HG02798 (cell line): Measurements from ENCODE around the gene XCL2.
"Not testable (repeated sequence)": the region's sequence is repeated elsewhere in the genome, so short reads cannot be mapped to it uniquely, and the experiment has no call there.

Experiments
- ATAC-seq: cut with Tn5 transposase; IDR thresholded peaks from one replicate; pipeline ENCODE4 v1.9.1; 2021; ENCODE audit warnings: mild to moderate bottlenecking; ENCODE audit not compliant: unreplicated experiment, poor library complexity

XCL2 gene, protein sequence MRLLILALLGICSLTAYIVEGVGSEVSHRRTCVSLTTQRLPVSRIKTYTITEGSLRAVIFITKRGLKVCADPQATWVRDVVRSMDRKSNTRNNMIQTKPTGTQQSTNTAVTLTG

GRCh38 chr1:168543840-168544498 is at the start of gene XCL2:
Gene XCL2 (minus strand): TSS chr1:168543997. CDS start chr1:168543964, 33 bp downstream.
- ATAC-seq = not testable (repeated sequence)

DNA sequence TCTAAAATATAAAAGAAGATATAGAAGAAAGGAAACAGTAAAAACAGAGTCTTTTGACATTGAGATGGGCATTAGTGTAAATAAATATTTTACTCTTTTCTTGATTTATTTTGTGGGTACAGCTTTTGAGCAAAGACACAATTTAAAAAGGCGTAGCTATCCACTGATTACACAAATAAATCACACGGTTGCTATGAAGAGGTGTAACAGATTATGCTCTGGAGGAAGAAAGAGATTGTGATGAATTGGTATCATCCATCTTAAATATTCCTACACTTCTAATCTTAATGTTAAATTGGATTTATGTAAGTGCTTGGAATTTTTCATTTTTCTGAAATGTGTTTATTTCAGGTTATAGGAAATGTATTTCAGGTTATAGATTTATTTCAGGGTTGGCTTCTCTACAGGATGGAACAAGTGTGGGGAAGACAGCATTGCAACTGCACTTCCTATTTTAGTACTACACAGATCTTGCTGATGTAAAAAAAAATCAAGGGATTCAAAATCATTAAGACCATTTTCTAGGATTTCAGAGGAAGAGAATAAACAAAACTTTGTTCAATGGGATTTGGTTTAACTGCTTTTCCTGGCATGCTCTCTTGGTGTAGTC is 47.9 kb upstream of the XCL2 start:
- ATAC-seq = no peak

DNA sequence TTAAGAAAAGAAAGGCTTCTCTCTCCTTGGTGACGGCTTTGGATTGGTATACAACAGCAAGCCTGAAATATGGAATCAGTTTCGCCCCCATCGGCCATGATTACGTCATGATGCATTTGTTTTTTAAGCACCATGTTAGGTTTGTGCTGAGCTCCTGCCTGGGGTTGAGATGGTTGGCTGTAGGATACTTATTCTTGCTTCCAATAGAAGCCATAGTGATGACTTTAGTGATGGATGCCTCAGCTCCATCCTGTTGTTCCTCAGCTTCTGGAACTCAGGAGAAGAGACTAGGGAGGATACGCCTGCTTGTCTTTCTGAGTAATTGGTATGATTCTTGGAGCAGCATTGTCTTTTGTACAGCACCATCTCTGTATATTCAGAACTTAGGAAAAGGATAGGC is 47.3 kb upstream of the XCL2 start:
- no peak for ATAC-seq

- ATAC-seq = no peak
These were observed 45.4 kb upstream of the XCL2 start for GRCh38 chr1:168589167-168589566.

DNA sequence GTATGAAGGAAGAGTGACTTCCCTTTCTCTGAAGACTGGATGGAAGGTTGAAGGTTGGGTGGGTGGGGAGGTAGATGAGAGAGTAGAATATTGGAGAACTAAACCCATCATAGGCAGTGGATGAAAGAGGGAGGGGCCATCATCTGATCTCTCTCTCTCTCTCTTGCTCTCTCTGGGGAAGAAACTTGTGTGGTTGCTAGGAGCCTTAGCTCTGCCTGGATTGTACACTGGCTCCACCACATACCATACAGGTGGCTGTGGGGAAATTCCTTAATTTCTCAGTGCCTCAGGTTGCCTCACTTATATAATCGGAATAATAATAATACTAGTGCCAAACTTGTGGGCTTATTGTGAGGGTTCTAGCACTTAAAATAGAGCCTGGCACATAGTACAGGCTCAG is 42.1 kb upstream of the XCL2 start:
- no peak for ATAC-seq

DNA sequence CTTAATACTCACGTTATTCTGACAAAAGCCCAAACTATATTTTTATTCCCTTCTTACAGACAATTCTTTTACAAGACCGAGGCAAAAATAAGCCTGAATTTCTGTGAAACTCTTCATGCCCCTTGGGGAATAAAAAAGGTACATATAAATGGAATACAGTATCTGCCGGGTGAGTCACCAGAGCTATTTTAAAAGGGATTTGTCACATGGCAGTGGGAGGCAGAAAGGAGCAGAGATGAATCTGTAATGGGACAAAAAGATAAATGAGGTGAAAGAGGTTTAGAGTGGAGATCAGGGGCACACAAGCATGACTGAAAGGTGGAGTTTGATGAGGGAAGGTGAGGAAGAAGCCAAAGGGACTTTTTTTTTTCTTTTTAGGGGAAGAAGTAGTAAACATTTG is 41.4 kb upstream of the XCL2 start:
- no peak for ATAC-seq

- ATAC-seq = no peak
These were observed 39.8 kb upstream of the XCL2 start for GRCh38 chr1:168583571-168583970.

DNA sequence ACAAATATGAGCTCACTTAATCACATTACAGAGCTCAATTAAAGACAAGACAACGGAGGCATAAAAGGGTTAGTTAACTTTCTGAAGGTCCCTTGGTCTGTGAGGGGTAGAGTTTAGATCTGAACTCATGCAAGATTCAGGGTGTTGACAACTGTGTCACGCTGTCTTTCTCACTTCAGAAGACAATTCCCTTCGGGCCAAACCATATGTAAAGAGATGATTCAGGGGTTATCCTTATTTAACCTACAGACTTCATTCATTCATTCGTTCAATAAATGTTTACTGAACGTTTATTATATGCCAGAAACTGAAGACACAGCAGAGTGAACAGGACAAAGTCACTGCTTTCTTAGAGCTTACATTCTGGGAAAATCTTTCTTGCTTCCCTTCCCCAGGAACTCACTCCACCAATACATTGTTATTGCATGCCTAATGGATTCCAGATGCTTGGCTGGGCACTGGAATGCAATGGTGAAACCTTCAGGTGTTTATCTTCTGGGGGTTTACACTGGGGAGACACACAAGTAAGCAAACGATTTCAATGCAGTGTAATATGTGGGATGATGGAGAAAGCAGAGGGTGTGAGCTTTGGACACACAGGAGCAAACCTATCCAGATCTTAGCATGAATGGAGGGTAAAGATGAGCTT is 39.0 kb upstream of the XCL2 start:
- no peak for ATAC-seq

DNA sequence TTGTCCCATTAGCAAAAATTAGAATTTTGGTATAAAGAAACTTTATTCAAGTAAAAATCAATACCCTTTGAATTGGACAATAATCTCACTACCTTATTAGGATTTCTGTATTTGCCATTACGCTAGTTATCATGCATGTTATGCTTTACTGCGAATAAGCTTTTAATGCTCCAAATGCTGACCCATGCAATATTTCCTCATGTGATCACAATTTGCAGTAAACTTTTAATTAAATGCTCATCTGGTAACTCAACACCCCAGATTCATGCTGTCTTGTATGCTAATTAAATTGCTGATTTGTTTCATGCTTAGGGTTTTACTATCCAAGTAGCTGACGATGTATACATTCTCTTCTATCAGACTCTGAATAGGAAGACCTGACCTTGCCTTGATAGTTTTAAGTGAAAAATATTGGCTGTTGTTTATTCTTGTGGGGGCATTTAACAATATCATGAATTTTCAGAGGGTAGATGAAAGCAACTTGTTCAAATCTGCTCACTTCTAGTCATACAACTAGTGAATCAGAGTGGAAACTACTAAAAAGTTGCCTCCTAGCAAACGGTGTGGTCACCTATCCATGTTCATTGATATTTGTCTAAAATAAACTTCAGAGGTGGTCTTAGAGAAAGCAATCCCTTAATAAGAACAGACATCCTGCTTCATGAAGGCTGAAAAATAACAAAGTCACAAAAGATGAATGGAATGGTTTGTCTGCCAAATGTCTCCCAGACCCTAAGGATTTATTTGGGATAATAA is 38.2 kb upstream of the XCL2 start:
- no peak for ATAC-seq

DNA sequence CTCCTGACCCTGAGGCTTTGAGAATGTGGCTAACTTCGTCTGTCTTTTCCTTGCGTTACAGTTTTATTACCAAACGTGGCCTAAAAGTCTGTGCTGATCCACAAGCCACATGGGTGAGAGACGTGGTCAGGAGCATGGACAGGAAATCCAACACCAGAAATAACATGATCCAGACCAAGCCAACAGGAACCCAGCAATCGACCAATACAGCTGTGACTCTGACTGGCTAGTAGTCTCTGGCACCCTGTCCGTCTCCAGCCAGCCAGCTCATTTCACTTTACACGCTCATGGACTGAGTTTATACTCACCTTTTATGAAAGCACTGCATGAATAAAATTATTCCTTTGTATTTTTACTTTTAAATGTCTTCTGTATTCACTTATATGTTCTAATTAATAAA is 37.2 kb upstream of the XCL2 start:
- ATAC-seq = not testable (repeated sequence)

GRCh38 chr1:168580290-168580689 is 36.5 kb upstream of the XCL2 start:
- ATAC-seq = not testable (repeated sequence)

DNA sequence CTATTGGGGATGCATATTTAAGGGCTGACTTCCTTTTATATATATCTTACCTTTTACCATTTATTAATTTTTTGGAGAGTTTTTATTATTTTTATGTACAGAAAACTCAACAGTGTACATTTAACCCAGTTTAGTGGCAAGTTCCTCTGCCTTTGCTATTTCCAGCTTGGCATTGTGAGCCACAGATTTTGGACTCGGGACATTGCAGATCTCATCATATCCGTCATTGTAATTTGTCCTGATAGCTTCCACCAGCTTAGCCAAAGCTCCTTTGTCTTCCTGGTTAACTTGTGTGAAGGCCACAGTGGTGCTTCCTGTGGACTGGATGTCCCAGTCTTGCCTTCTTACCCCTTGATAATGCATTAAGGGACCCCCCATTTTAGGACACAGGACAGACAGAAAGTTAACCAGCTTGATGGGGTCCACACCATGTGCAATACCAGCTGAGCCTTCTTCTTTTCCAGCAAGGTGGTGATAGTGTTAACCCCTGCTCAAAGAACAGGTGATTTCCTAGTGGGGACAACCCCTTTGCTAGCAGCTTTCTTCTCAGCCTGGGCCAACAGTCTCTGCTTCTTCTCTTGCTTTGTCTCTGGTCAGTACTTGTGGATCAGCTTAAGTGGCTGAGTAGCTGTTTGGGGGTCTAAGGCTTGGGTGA is 34.9 kb upstream of the XCL2 start:
- ATAC-seq = not testable (repeated sequence)

DNA sequence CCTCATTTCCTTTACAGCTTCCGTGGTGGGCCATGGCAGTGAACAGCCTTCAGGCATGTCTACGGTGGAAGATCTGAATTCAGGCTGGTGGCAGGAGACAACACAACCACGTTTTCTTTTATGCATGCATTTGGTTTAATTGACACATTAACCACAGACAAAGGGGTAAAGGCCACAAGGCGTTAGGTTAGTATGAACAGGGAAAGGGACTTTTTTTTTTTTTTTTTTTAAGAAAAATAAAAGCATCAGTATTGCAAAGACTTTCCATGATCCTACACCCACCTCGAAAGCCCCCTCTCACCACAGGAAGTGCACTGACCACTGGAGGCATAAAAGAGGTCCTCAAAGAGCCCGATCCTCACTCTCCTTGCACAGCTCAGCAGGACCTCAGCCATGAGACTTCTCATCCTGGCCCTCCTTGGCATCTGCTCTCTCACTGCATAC is 32.5 kb upstream of the XCL2 start, which contains the start of gene XCL1:
Gene XCL1, plus strand, starts transcription at position 361 of the 444 bp plus-strand sequence. Its CDS starts 33 bp downstream, at position 394.
- not testable (repeated sequence) for ATAC-seq

GRCh38 chr1:168574234-168574633 is 30.4 kb upstream of the XCL2 start:
- not testable (repeated sequence) for ATAC-seq

DNA sequence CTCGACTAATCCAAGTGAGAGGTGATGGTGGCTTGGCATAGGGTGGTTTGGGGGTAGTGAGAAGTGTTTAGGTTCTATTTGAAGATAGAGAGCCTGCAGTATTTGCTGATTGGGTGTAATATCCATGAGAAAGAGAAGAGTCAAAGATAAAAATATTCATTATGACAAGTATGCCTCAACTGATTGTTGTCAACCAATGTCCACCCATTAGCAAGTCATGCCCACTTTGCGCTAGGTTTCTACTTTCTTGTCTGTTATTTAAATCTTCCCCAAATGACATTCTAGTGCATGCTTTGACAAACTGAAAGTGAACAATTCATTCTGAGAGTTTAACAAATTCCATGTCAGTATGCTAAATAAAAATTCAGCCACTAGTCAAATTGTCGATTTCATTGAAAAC is 28.8 kb upstream of the XCL2 start:
- no peak for ATAC-seq

DNA sequence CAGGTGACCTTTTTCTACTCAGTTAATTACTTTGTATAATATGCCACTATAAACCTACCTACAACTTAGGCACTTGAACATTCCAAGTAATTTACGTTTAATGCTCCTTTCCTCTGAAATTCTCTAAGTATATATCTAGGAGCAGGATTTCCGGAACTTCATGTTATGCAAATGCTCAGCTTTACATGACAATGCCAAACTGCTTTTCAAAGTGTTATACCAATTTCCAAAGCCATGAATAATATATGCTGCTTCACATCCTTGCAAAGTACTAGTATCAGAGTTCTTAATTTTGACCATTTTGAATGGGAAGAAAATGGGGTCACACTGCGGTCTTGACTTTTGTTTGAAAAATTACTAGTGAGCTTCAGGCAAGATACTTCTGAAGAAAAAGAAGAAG is 26.9 kb upstream of the XCL2 start:
- ATAC-seq = no peak

- no peak for ATAC-seq
These were observed 24.5 kb upstream of the XCL2 start for GRCh38 chr1:168568346-168568745.

- ATAC-seq = no peak
These were observed 23.8 kb upstream of the XCL2 start for GRCh38 chr1:168567568-168567967.

DNA sequence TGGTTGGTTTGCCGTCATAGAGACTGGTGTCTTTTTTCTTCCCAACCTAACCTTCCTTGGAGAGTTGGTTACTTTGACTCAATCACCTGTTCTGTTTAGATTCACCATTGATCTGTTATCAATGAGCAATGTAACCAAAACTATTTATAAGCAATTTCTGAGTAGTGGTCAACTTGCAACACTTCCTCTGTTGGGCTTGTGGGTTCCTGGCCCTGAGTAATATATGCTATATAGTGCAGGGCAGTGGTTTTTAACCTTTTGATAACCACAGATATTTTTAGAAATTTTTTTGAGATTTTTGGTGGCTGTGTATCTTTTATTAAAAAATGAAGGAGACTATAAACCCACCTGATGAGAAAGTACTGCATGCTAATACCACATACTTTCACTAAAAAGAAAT is 23.2 kb upstream of the XCL2 start:
- no peak for ATAC-seq

GRCh38 chr1:168565825-168566224 is 22.0 kb upstream of the XCL2 start:
- no peak for ATAC-seq
